ENCODE results near the gene IAH1. TPM values are rescaled to one million over a fixed set of nuclear protein-coding genes. Genes with fewer than 3 reads are reported as not detected.

Gene IAH1
- total RNA-seq, 2 experiments from 2014 or later, result 54.8 to 57.3 TPM

- intact Hi-C loops (cut with DNase I, micrococcal nuclease), result no loop called here
- Histone ChIP-seq H3K27me3 (ENCODE audit: control insufficient read depth in 1 of 2, insufficient read depth in 2 of 2, low read length in 2 of 2) (no peaks in the 10 kb centered on the region), H3K9me3 (ENCODE audit: control insufficient read depth in 1 of 2, insufficient read depth in 1 of 2, low read length in 2 of 2) (no peaks in the 10 kb centered on the region), H3K36me3 (ENCODE audit: insufficient read depth, low read length) (peaks cover 90% of the 10 kb centered on the region), H3K4me1 (ENCODE audit: insufficient read depth, low read length) (no peaks in the 10 kb centered on the region), H3K4me3 (ENCODE audit: low read length) (no peak overlapping the region), H3K27ac (ENCODE audit: low read depth in 1 of 2, low read length in 2 of 2) (no peak overlapping the region)
- Mint-ChIP-seq H3K36me3 (ENCODE audit: low read depth) (peaks cover 96% of the 10 kb centered on the region), H3K4me1 (ENCODE audit: low read depth) (peaks cover 12% of the 10 kb centered on the region), H3K27ac (no peak overlapping the region), H3K27me3 (no peaks in the 10 kb centered on the region), H3K9me3 (no peaks in the 10 kb centered on the region), H3K4me3 (no peak overlapping the region)
- no peak for TF ChIP-seq CTCF (IDR thresholded peaks at IDR 0.05)
- ATAC-seq (ENCODE audit: poor library complexity) (no peak), DNase-seq (no peak)
- ChIA-PET POLR2A (interaction anchor here (1.8 kb wide), 1 partner anchor 11 kb away, joined by 6 read pairs; no protein-coding TSS in a partner anchor), CTCF (no interaction called here)
Measured at GRCh38 chr2:9484533-9484932, 10.2 kb downstream of the IAH1 start.

GRCh38 chr2:9488583-9489547 lies 14.5 kb downstream of the IAH1 start:
- Histone ChIP-seq H3K27ac (ENCODE audit: low read depth in 1 of 2, low read length in 2 of 2) (no peak overlapping the region), H3K9me3 (ENCODE audit: control insufficient read depth in 1 of 2, insufficient read depth in 1 of 2, low read length in 2 of 2) (no peaks in the 10 kb centered on the region), H3K36me3 (ENCODE audit: insufficient read depth, low read length) (peaks cover 99% of the 10 kb centered on the region), H3K27me3 (ENCODE audit: control insufficient read depth in 1 of 2, insufficient read depth in 2 of 2, low read length in 2 of 2) (no peaks in the 10 kb centered on the region), H3K4me1 (ENCODE audit: insufficient read depth, low read length) (no peaks in the 10 kb centered on the region), H3K4me3 (ENCODE audit: low read length) (no peak overlapping the region)
- Mint-ChIP-seq H3K9me3 (no peaks in the 10 kb centered on the region), H3K4me1 (ENCODE audit: low read depth) (no peaks in the 10 kb centered on the region), H3K4me3 (no peak overlapping the region), H3K36me3 (ENCODE audit: low read depth) (peaks cover 98% of the 10 kb centered on the region), H3K27ac (peak overlapping the region; percentile 44), H3K27me3 (no peaks in the 10 kb centered on the region)
- CTCF ChIA-PET, result no interaction called here
- no peak for DNase-seq
- POLR2A ChIA-PET, result no interaction called here
- intact Hi-C loops (cut with DNase I, micrococcal nuclease), result loop anchor here in 1 of 2 experiments (5.0 kb wide), 1 partner anchor 1323 kb away; the partner anchor contains the start of gene PDIA6
- no peak for TF ChIP-seq CTCF (IDR thresholded peaks at IDR 0.05)
- ATAC-seq (ENCODE audit: poor library complexity), result no peak

GRCh38 chr2:9490789-9491188 lies 16.4 kb downstream of the IAH1 start:
- H3K4me3 Mint-ChIP-seq, result no peak overlapping the region
- peaks cover 92% of the 10 kb centered on the region for H3K36me3 ChIP-seq (ENCODE audit: insufficient read depth, low read length)
- H3K27ac ChIP-seq (ENCODE audit: low read depth in 1 of 2, low read length in 2 of 2), result peak overlapping the region in 1 of 2 donors; percentile 8
- no peaks in the 10 kb centered on the region for H3K9me3 ChIP-seq (ENCODE audit: control insufficient read depth in 1 of 2, insufficient read depth in 1 of 2, low read length in 2 of 2)
- ChIA-PET POLR2A (interaction anchor here (1.0 to 1.4 kb wide), 2 partner anchors 17 to 65 kb away, joined by 3 to 5 read pairs; partner anchors contain the start of genes ADAM17 and IAH1), CTCF (no interaction called here)
- DNase-seq, result no peak
- ATAC-seq (ENCODE audit: poor library complexity), result no peak
- H3K9me3 Mint-ChIP-seq, result no peaks in the 10 kb centered on the region
- intact Hi-C loops (cut with DNase I, micrococcal nuclease), result no loop called here
- no peaks in the 10 kb centered on the region for H3K4me1 ChIP-seq (ENCODE audit: insufficient read depth, low read length)
- H3K4me1 Mint-ChIP-seq (ENCODE audit: low read depth), result no peaks in the 10 kb centered on the region
- no peaks in the 10 kb centered on the region for H3K27me3 Mint-ChIP-seq
- no peak overlapping the region for H3K4me3 ChIP-seq (ENCODE audit: low read length)
- H3K36me3 Mint-ChIP-seq (ENCODE audit: low read depth), result peaks cover 92% of the 10 kb centered on the region
- H3K27ac Mint-ChIP-seq, result no peak overlapping the region
- H3K27me3 ChIP-seq (ENCODE audit: control insufficient read depth in 1 of 2, insufficient read depth in 2 of 2, low read length in 2 of 2), result no peaks in the 10 kb centered on the region
- no peak for TF ChIP-seq CTCF (IDR thresholded peaks at IDR 0.05)
